ENCODE data around the gene ITPRIP.

The ITPRIP gene

GRCh38 chr10:104340111-104340526 is 1.9 kb upstream of the ITPRIP start:
- DNase-seq: no peak

DNA sequence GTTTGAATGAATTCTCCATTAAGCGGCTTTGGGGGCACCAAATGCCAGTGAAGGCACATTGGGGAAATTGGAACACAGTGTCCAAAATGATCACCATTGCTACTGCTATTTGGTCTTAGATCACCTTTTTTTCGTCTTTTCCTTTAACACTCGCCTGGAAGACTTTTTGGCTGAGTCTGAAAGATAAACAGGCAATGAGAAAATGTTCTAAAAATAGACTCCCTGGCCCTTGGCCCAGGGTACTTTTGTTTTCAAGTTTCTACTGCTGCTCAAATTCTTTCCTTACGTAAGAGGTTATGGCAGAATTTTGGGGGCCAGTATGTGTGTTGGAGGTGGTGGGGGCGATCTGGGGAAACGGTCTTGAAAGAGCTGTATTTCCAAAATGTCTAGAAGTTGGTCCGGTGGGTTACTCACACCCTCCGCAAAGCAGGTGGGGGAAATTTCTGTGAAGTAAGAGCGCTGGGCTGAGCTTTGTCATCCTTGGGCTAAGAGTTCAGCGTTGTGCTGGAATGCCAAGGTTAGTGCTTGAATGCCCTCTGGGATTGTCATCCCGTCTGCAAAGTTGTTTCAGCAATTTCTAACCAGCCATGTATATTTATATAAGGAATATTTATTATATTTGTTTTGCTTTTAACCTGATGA is 1.3 kb upstream of the ITPRIP start:
- DNase-seq: no peak

DNA sequence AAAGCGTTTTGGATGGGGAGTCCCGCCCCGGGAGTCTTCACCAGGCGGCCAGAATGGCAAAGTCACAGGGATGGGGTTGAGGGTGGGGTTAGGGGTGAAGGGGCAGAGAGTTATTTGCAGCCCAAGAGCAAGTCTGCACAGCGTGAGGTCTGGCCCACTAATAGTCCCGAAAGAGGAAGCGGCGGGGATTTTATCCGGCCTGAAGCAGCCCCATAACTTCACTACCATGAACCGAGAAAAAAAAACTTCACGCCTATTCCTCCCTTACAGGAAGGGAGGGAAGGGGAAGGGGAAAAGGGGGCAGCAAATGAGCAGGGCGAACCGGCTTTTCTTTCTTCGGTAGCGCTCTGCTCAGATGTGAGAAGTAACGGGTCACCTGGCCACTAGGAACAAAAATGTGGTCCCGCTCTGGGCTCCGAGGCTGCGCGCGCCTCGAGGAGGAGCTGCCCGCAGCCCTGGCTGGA is 712 bp downstream of the ITPRIP start:
- DNase-seq: peak in 1 of 2 donors; percentile 33

GRCh38 chr10:104336821-104337467 is 1.3 kb downstream of the ITPRIP start:
- DNase-seq: peak in 1 of 2 donors; percentile 16

DNA sequence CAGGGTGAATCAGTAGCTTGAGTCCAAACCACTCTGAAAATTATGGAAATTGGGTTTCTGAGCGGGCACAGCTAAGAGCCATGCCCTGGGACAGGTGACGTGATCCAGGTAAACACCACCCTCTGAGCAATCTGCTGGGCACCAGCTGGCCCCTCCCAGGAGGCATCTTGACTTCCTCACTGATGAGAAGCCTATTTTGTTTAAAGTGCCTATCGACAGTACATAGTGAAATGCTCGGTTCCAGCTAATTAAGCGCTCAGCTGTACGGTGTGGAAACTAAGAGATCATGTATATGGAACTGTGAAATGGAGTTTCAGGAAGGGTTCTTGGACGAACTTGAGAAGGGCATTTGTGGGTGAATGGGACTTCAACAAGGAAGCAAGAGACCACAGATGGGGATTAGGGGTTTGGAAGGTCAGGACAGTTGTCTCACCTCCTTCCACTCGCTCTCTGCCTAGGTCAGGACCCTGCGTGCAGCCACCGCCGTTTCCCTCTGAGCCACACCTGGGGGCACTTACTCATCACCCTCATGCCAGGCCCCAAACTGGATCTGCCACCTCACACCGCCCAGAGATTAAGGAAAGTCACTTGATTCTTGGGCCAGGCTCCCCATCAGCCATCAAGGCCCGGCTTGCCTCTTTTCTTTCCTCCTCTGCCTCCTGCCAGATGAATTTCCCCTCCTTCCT is 3.2 kb downstream of the ITPRIP start:
- peak in 1 of 2 donors; percentile 20 for DNase-seq

GRCh38 chr10:104334561-104334960 is 3.7 kb downstream of the ITPRIP start:
- DNase-seq: peak in 1 of 2 donors; percentile 14

GRCh38 chr10:104333728-104334373 is 4.4 kb downstream of the ITPRIP start:
- DNase-seq: peak in 1 of 2 donors; percentile 14

- DNase-seq: peak; percentile 45 to 52
Observed at GRCh38 chr10:104333032-104333727, 5.1 kb downstream of the ITPRIP start.

GRCh38 chr10:104332243-104333031 is 5.8 kb downstream of the ITPRIP start:
- no peak for DNase-seq

DNA sequence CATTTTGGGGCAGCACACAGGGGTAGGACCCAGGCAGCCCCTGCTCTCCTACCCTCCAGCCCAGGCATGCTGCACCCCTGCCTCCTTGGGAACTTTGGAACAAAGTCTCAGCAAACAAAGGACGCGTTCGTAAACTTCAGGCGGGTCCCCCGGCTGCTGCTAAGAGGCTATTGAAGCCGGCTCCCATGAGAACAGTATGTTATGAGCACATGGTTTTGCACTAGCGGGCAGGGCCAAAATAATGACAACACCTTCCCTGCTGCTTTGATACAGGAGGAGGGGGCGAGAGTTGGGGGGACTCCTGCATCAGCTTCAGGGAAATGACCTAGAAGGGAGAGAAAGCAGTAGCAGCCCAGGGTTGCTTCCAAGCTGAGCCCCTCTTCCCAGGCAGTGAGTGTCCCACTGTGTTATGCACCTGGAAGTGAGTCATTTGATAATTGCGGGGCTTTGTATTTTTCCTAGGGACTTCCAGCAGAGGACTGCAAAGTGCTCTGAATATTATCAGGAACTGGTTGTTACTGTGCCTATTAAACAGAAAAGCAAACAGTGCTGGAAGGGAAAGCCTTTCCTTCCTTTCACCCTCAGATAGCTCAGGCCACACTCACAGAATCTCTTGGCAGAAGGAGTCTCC is 6.9 kb downstream of the ITPRIP start:
- DNase-seq: no peak

- no peak for DNase-seq
Observed at GRCh38 chr10:104330168-104331110, 7.8 kb downstream of the ITPRIP start.

GRCh38 chr10:104329735-104330134 is 8.5 kb downstream of the ITPRIP start:
- no peak for DNase-seq

DNA sequence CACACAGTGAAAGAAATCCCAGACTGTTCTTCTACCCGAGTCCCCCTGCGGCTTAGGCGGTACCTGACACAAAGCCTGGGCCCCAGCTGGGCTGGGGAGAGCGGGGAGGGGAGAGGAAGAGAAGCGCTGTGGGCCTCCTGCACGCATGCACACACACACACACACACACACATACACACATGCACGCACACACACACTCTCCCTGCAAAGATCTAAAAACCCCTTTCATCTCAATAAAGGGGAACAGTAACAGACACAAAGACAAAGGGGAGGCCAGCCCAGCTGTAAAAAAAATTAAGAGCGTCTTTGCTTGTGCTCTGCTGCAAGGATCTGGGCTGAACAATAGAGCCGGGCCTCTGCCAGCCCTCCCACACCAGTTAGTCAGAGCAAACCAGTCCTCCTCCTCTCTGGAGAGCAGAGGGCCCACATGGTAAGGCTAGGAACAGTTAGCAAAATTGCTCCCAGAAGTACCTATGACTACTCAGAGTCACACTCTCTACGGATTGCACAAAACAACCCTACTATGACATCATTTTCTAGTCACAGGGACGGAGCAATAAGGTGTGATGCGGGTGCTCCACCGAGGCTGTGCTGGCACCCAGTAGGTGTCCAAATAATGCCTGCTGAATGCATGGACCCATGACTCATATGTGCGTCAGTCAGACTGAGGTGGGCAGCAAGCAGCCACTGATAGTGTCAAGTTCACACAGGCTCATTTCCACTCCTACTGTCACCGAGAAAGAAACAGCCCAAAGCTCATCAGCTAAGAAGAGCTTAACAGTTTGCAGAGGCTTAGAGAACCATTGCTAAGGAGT is 9.2 kb downstream of the ITPRIP start:
- peak; percentile 73 to 83 for DNase-seq

DNA sequence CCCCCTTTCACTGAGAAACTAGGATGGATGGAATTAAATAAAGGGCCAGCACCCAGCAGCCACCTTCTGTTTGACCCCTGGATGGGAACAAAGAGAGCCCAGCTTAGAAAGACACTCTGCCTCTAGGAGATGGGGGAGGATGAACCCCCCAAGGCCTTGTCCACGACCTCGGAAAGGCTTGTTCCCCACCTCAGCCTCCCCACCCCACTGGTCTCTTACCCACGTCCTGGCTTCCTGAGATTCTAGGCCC is 9.7 kb downstream of the ITPRIP start:
- DNase-seq: no peak

GRCh38 chr10:104327745-104328645 is 10.3 kb downstream of the ITPRIP start:
- no peak for DNase-seq

DNA sequence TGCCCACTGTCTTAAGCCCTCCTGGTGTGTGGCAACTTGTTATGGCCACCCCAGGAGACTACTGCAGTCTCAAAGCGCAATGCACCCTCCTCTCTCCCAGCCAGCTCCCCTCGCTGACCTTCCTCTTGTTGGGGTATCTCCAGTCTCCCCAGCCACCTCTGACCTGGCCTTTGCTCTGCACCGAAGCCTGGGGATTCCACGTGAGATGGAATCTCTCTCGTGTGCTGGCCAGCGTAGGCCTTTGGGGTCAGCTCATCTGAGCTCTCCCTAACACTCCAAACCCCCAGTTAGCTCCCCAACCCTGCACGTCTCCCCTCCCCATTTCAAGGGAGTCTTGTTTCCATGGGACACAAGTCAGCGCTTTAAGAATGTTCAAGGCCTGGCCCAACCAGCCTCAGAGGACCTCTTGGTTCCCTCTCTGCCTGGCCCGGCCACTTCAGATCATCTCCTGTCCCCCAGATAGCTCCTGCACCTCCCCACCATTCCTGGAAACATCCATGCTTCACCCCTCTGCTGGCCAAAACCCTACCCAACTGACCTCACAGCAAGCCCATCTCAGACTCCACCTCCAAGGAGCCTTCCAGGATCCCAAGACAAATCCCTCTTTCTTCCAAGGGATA is 11.2 kb downstream of the ITPRIP start:
- no peak for DNase-seq

- DNase-seq: no peak
Observed at GRCh38 chr10:104325436-104326435, 12.5 kb downstream of the ITPRIP start.

All from stimulated activated CD4-positive, alpha-beta T cell treated with anti-CD3 and anti-CD28 coated beads, Interleukin-2, amount 100 ng/mL, for 24 hours (primary cell).